Measurements from ENCODE around the gene SERINC1.
A peak's percentile ranks its signal among the peaks of the same experiment; 100 is the strongest.
"Not testable (repeated sequence)": the region's sequence is repeated elsewhere in the genome, so short reads cannot be mapped to it uniquely, and the experiment has no call there.

Gene SERINC1

DNA sequence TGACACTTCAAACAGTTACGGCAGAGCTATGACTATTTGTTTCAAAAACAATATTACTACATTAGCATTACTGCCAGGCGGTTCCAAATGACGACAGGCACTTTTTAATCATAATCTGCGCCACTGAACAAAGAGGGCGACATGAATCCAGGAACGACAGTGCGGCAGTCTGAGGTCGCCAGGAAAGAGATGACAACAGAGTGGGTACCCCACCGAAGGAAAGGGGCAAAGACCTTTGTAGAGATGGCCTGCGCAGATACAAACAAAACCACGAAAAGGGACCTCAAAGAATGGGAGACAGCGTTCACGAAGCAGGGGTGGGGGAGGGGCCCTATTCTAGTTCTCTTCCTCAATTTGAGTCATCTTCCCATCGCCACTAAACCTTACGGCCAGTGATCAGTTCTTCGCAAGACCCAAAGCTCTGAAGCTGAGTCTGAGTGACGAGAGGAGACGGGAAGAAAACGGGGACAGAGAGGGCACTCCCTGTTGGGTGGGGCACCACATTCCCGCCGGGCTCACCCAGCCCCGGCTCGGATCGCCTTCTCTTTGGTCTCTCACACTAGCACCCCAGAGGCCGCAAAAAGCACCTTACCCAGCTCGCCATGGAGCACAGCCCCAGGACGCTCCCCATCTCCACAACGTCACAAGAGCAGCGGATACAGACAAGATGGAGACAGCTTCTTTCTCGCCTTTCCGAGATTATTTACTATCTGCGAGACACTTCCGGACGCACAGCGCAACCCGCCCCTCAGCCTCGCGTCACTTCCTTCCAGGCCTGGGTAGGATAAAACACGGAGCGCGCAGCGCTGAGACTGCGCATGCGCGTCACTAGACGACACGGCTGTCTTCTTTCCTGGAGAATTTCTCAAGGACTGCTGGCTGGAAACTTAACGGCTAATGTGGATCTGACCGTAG lies at the start of gene SERINC1:
Gene SERINC1 (minus strand): TSS at position 701 of the 915 bp plus-strand sequence. CDS start 70 bp downstream, at position 631.
- H3K4me3 ChIP-seq (ENCODE audit: low read depth, low read length) = peak within 1 kb of the TSS; percentile 90
- peak; percentile 93 for DNase-seq (ENCODE audit: low read depth)
- TF ChIP-seq, protein P1, sequence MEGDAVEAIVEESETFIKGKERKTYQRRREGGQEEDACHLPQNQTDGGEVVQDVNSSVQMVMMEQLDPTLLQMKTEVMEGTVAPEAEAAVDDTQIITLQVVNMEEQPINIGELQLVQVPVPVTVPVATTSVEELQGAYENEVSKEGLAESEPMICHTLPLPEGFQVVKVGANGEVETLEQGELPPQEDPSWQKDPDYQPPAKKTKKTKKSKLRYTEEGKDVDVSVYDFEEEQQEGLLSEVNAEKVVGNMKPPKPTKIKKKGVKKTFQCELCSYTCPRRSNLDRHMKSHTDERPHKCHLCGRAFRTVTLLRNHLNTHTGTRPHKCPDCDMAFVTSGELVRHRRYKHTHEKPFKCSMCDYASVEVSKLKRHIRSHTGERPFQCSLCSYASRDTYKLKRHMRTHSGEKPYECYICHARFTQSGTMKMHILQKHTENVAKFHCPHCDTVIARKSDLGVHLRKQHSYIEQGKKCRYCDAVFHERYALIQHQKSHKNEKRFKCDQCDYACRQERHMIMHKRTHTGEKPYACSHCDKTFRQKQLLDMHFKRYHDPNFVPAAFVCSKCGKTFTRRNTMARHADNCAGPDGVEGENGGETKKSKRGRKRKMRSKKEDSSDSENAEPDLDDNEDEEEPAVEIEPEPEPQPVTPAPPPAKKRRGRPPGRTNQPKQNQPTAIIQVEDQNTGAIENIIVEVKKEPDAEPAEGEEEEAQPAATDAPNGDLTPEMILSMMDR (IDR thresholded peaks at IDR 0.05; ENCODE audit: low read depth, low read length) = no peak
- TF ChIP-seq MYC (IDR thresholded peaks at IDR 0.05; ENCODE audit: low read depth, low read length) = peak; percentile 47; the same call in 1 of the 2 replicates
- TF ChIP-seq MAX (IDR thresholded peaks at IDR 0.05; ENCODE audit: low read depth, low read length) = 0 out of 2 replicates have a peak, but pooled peaks have one; percentile 29
- peak; percentile 91 for TF ChIP-seq POLR2A (IDR thresholded peaks at IDR 0.05; ENCODE audit: extremely low read depth, insufficient read length)

DNA sequence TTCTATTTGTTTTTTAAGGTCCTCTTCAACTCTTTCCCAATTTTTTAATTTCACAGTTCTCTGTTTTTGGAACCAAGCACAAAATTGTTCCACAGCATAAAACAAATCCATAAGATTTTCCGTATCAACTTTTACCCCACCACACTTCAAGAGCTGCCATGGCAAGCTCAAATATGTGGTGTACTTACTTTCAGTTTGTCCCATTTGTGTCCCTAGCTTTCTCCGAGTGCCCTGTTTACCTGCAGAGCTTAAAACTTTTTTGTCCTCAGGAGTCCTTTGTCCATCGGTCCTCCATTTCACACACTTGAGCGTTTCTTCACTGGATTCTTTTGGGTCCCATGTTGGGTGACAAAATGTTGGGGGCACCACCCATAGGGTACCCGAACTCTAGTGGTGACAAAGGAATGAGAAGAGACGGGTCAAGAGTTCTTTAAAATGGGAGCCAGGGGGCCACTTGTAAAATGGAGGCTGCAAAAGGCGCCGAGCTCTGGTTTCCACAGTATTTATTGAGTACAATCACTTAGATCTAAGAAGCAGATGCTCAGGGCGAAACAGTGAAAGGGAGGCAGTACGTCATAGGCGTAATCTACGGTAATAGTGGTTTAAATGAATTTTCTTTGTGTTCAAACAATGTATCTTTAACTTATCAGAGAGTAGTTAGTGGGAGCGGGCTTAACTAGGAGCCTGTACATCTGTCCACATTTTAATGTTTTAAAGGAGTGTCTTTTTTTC lies 39.8 kb upstream of the SERINC1 start:
- DNase-seq (ENCODE audit: low read depth) = no peak
- H3K4me3 ChIP-seq (ENCODE audit: low read depth, low read length) = no peak overlapping the region
- TF ChIP-seq, protein P1 (IDR thresholded peaks at IDR 0.05; ENCODE audit: low read depth, low read length) = no peak
- TF ChIP-seq MYC (IDR thresholded peaks at IDR 0.05; ENCODE audit: low read depth, low read length) (no peak), POLR2A (IDR thresholded peaks at IDR 0.05; ENCODE audit: extremely low read depth, insufficient read length) (no peak), MAX (IDR thresholded peaks at IDR 0.05; ENCODE audit: low read depth, low read length) (no peak)

GRCh38 chr6:122505170-122505569 lies 33.6 kb upstream of the SERINC1 start:
- not testable (repeated sequence) for DNase-seq (ENCODE audit: low read depth); H3K4me3 ChIP-seq (ENCODE audit: low read depth, low read length)

- TF ChIP-seq MYC (IDR thresholded peaks at IDR 0.05; ENCODE audit: low read depth, low read length) = no peak
- TF ChIP-seq POLR2A (IDR thresholded peaks at IDR 0.05; ENCODE audit: extremely low read depth, insufficient read length) = no peak
- TF ChIP-seq, protein P1 (IDR thresholded peaks at IDR 0.05; ENCODE audit: low read depth, low read length) = no peak
- no peak for TF ChIP-seq MAX (IDR thresholded peaks at IDR 0.05; ENCODE audit: low read depth, low read length)
- H3K4me3 ChIP-seq (ENCODE audit: low read depth, low read length) = no peak overlapping the region
- DNase-seq (ENCODE audit: low read depth) = no peak
Observed at GRCh38 chr6:122501475-122501874, 29.9 kb upstream of the SERINC1 start.

DNA sequence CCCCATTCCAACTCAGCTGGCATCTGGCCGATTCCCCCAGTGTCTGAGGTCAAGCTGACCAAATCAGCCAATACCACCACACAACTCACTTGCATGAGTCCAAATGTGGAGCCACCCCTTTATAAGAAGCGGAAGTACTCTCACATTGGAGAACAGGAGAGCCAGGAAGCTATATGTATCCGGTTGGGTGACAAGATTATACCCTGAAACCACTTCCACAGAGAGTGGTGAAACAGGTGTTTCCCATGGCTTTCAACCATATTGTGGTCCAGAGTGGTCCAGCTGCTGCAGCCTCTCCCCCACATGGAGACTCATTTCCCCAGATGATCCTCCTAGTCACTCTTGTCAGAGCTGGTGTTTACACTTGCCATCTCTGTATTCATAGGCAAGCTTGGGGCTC lies 24.0 kb upstream of the SERINC1 start:
- H3K4me3 ChIP-seq (ENCODE audit: low read depth, low read length) = no peak overlapping the region
- no peak for TF ChIP-seq MAX (IDR thresholded peaks at IDR 0.05; ENCODE audit: low read depth, low read length)
- TF ChIP-seq, protein P1 (IDR thresholded peaks at IDR 0.05; ENCODE audit: low read depth, low read length) = no peak
- no peak for TF ChIP-seq POLR2A (IDR thresholded peaks at IDR 0.05; ENCODE audit: extremely low read depth, insufficient read length)
- no peak for TF ChIP-seq MYC (IDR thresholded peaks at IDR 0.05; ENCODE audit: low read depth, low read length)
- DNase-seq (ENCODE audit: low read depth) = peak; percentile 9

Data from NB4 (cell line).